Cerebellar nuclear complex (tissue), 1 donor: ENCODE measurements around the gene EVA1B.

ENCODE experiments used
- DNase-seq, 2 experiments: peaks; one replicate each; lab custom pipeline; 2025; lab: John Stamatoyannopoulos, UW

The EVA1B gene

GRCh38 chr1:36323636-36324352, at the start of gene EVA1B:
EVA1B (minus strand) TSS chr1:36323645; CDS start chr1:36323037, 608 bp downstream.
- no peak for DNase-seq

- DNase-seq: no peak
These were observed 49.2 kb upstream of the EVA1B start for GRCh38 chr1:36372617-36373016.

- DNase-seq: peak in 1 of 2 experiments; percentile 6
These were observed 45.8 kb upstream of the EVA1B start for GRCh38 chr1:36369061-36369861.

- no peak for DNase-seq
These were observed 44.4 kb upstream of the EVA1B start for GRCh38 chr1:36367798-36368197.

GRCh38 chr1:36367066-36367465, 43.6 kb upstream of the EVA1B start:
- DNase-seq: no peak

- DNase-seq: peak; percentile 21 to 25
These were observed 42.7 kb upstream of the EVA1B start for GRCh38 chr1:36366091-36366661.

- DNase-seq: peak in 1 of 2 experiments; percentile 49
These were observed 41.9 kb upstream of the EVA1B start for GRCh38 chr1:36365381-36365780.

- no peak for DNase-seq
These were observed 36.6 kb upstream of the EVA1B start for GRCh38 chr1:36359911-36360550.

GRCh38 chr1:36359383-36359782, 35.9 kb upstream of the EVA1B start:
- no peak for DNase-seq

GRCh38 chr1:36358514-36359084, 35.2 kb upstream of the EVA1B start:
- no peak for DNase-seq

- DNase-seq: no peak
These were observed 32.4 kb upstream of the EVA1B start for GRCh38 chr1:36355811-36356210.

GRCh38 chr1:36354486-36354885, 31.0 kb upstream of the EVA1B start:
- no peak for DNase-seq

GRCh38 chr1:36352910-36353878, 29.7 kb upstream of the EVA1B start:
- DNase-seq: no peak

GRCh38 chr1:36352125-36352909, 28.9 kb upstream of the EVA1B start:
- DNase-seq: no peak

GRCh38 chr1:36351227-36351977, 28.0 kb upstream of the EVA1B start:
- DNase-seq: no peak

- no peak for DNase-seq
These were observed 27.3 kb upstream of the EVA1B start for GRCh38 chr1:36350659-36351226.

- no peak for DNase-seq
These were observed 26.4 kb upstream of the EVA1B start for GRCh38 chr1:36349839-36350238.

- DNase-seq: no peak
These were observed 25.8 kb upstream of the EVA1B start for GRCh38 chr1:36349241-36349671.
